HG03103 (cell line): ENCODE measurements around the gene NUDT14.

ENCODE experiments used
- ATAC-seq: cut with Tn5 transposase; IDR thresholded peaks from one replicate; pipeline ENCODE4 v1.9.1; 2021; ENCODE audit warnings: low read depth; ENCODE audit not compliant: unreplicated experiment

Gene NUDT14

GRCh38 chr14:105138021-105138541 is 43.0 kb downstream of the NUDT14 start:
- no peak for ATAC-seq

- no peak for ATAC-seq
Measured at GRCh38 chr14:105137481-105138020, 43.6 kb downstream of the NUDT14 start.

GRCh38 chr14:105136401-105137322 is 44.5 kb downstream of the NUDT14 start:
- ATAC-seq = no peak

- ATAC-seq = no peak
Measured at GRCh38 chr14:105135700-105136395, 45.3 kb downstream of the NUDT14 start.

- no peak for ATAC-seq
Measured at GRCh38 chr14:105132921-105133654, 48.0 kb downstream of the NUDT14 start.

GRCh38 chr14:105131241-105131640 is 49.9 kb downstream of the NUDT14 start:
- no peak for ATAC-seq

GRCh38 chr14:105128059-105128458 is 53.1 kb downstream of the NUDT14 start:
- ATAC-seq = no peak

GRCh38 chr14:105126981-105127329 is 54.2 kb downstream of the NUDT14 start:
- no peak for ATAC-seq

GRCh38 chr14:105126126-105126980 is 54.8 kb downstream of the NUDT14 start:
- no peak for ATAC-seq

- ATAC-seq = no peak
Measured at GRCh38 chr14:105124823-105125222, 56.3 kb downstream of the NUDT14 start.

GRCh38 chr14:105123981-105124765 is 56.9 kb downstream of the NUDT14 start:
- no peak for ATAC-seq

- no peak for ATAC-seq
Measured at GRCh38 chr14:105123064-105123665, 57.9 kb downstream of the NUDT14 start.
